ENCODE measurements around the gene DENND1C. TPM values are rescaled to one million over a fixed set of nuclear protein-coding genes. Genes with fewer than 3 reads are reported as not detected.
A peak's percentile ranks its signal among the peaks of the same experiment; 100 is the strongest.

Gene DENND1C
- total and polyA plus RNA-seq, 9 donors, result 0.63 to 2.3 (median 1.00) TPM

GRCh38 chr19:6421075-6422014, 60.2 kb downstream of the DENND1C start:
- no peaks in the 10 kb centered on the region for H3K36me3 ChIP-seq
- TF ChIP-seq CTCF (IDR thresholded peaks at IDR 0.05) (no peak), EP300 (IDR thresholded peaks at IDR 0.05) (no peak), POLR2A (IDR thresholded peaks at IDR 0.05) (no peak)
- H3K4me1 ChIP-seq (ENCODE audit: insufficient read depth), result peaks cover 4% of the 10 kb centered on the region
- no peak for DNase-seq
- H3K27me3 ChIP-seq, result no peaks in the 10 kb centered on the region
- H3K4me3 ChIP-seq, result no peak overlapping the region
- 65 to 71% (median 67%) methylated on average over 20 of the region's 20 CpGs for WGBS, 3 donors
- H3K27ac ChIP-seq, result no peak overlapping the region
- intact Hi-C loops (cut with DNase I), result loop anchor here in 1 of 4 donors (5.0 to 10.0 kb wide), 2 partner anchors 47 to 871 kb away; partner anchors contain the start of genes ALKBH7, INSR and PSPN
- H3K9me3 ChIP-seq, result no peaks in the 10 kb centered on the region

DNA sequence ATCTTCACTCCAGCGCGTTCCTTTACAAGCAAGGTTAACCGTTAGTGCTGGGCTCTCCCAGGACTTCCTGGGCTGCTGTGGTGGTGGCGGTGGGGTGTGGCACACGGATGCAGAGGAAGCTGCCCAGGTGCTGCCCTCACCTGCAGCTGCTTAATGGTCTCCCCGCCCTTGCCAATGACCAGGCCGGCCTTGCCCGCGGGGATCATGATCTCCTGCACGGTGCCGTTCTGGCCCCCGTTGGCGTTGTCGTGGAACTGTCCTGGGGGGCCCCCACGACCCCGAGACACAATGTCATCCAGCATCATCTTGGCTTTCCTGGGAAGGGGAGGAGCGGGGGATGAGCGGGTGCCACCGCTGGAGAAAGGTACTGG, 63.0 kb downstream of the DENND1C start:
- Histone ChIP-seq H3K4me1 (ENCODE audit: insufficient read depth) (peaks cover 3% of the 10 kb centered on the region), H3K27me3 (no peaks in the 10 kb centered on the region), H3K4me3 (no peak overlapping the region), H3K9me3 (no peaks in the 10 kb centered on the region), H3K36me3 (no peaks in the 10 kb centered on the region), H3K27ac (no peak overlapping the region)
- no peak for TF ChIP-seq CTCF (IDR thresholded peaks at IDR 0.05)
- no peak for TF ChIP-seq EP300 (IDR thresholded peaks at IDR 0.05)
- TF ChIP-seq POLR2A (IDR thresholded peaks at IDR 0.05), result no peak
- 81 to 91% (median 85%) methylated on average over 17 to 19 of the region's 19 CpGs for WGBS, 3 donors
- intact Hi-C loops (cut with DNase I), result no loop called here
- no peak for DNase-seq

- Histone ChIP-seq H3K36me3 (no peaks in the 10 kb centered on the region), H3K27ac (no peak overlapping the region), H3K9me3 (no peaks in the 10 kb centered on the region), H3K4me3 (no peak overlapping the region), H3K27me3 (no peaks in the 10 kb centered on the region), H3K4me1 (ENCODE audit: insufficient read depth) (peaks cover 1% of the 10 kb centered on the region)
- intact Hi-C loops (cut with DNase I), result no loop called here
- TF ChIP-seq POLR2A (IDR thresholded peaks at IDR 0.05) (no peak), CTCF (IDR thresholded peaks at IDR 0.05) (no peak), EP300 (IDR thresholded peaks at IDR 0.05) (no peak)
- 64 to 67% (median 66%) methylated on average over 32 to 33 of the region's 33 CpGs for WGBS, 3 donors
- DNase-seq, result peak in 1 of 5 donors; percentile 45
These were observed 63.6 kb downstream of the DENND1C start for GRCh38 chr19:6417713-6418561.

Small RNA genes lying within 50 kb of the gene (small RNA-seq; reads per million reads assigned to genes)
- gene AC010503.2, result not detected

Other genes starting within 250 kb of the DENND1C start
- 100 to 1,000 TPM in 3 of 7 donors, 10 to 100 TPM in 4; 16.3 to 116 (median 95.8) TPM for gene MLLT1, start 201.8 kb downstream of the DENND1C start, total RNA-seq
- gene MLLT1, start 201.8 kb downstream of the DENND1C start, polyA plus RNA-seq, result 10 to 100 TPM; 11.1 to 43.7 TPM
- gene ACER1, start 148.2 kb downstream of the DENND1C start, total RNA-seq, result under 1 TPM in 3 of 7 donors, not detected in 4; 0.15 to 0.37 (median 0.23) TPM
- under 1 TPM in 1 of 2 donors, not detected in 1; 0.35 TPM for gene ACER1, start 148.2 kb downstream of the DENND1C start, polyA plus RNA-seq
- 10 to 100 TPM; 43.2 to 78.8 (median 54.1) TPM for gene CLPP, start 120.3 kb downstream of the DENND1C start, total RNA-seq
- gene CLPP, start 120.3 kb downstream of the DENND1C start, polyA plus RNA-seq, result 10 to 100 TPM; 12.9 to 46.1 TPM
- 100 to 1,000 TPM in 3 of 7 donors, 10 to 100 TPM in 4; 66.7 to 118 (median 99.0) TPM for gene ALKBH7, start 109.0 kb downstream of the DENND1C start, total RNA-seq
- gene ALKBH7, start 109.0 kb downstream of the DENND1C start, polyA plus RNA-seq, result 10 to 100 TPM in 1 of 2 donors, under 1 TPM in 1; 0.55 to 80.8 TPM
- 1 to 10 TPM in 6 of 7 donors, under 1 TPM in 1; 0.72 to 2.8 (median 2.0) TPM for gene PSPN, start 105.9 kb downstream of the DENND1C start, total RNA-seq
- gene PSPN, start 105.9 kb downstream of the DENND1C start, polyA plus RNA-seq, result 1 to 10 TPM; 1.2 TPM
- 10 to 100 TPM; 41.2 to 95.0 (median 65.7) TPM for gene GTF2F1, start 88.6 kb downstream of the DENND1C start, total RNA-seq
- 10 to 100 TPM; 66.9 to 91.5 TPM for gene GTF2F1, start 88.6 kb downstream of the DENND1C start, polyA plus RNA-seq
- 100 to 1,000 TPM in 5 of 7 donors, 10 to 100 TPM in 2; 56.2 to 260 (median 253) TPM for gene KHSRP, start 57.0 kb downstream of the DENND1C start, total RNA-seq
- gene KHSRP, start 57.0 kb downstream of the DENND1C start, polyA plus RNA-seq, result 100 to 1,000 TPM; 104 to 160 TPM
- under 1 TPM in 3 of 7 donors, not detected in 4; 0.20 to 0.52 (median 0.43) TPM for gene SLC25A41, start 48.0 kb downstream of the DENND1C start, total RNA-seq
- gene SLC25A41, start 48.0 kb downstream of the DENND1C start, polyA plus RNA-seq, result under 1 TPM in 1 of 2 donors, not detected in 1; 0.38 TPM
- gene SLC25A23, start 22.0 kb downstream of the DENND1C start, total RNA-seq, result 10 to 100 TPM; 26.7 to 71.3 (median 43.8) TPM
- 10 to 100 TPM; 30.0 to 74.0 TPM for gene SLC25A23, start 22.0 kb downstream of the DENND1C start, polyA plus RNA-seq
- gene CRB3, start 17.5 kb downstream of the DENND1C start, total RNA-seq, result 10 to 100 TPM in 1 of 7 donors, 1 to 10 TPM in 3, under 1 TPM in 2, not detected in 1; 0.52 to 30.1 (median 2.0) TPM
- gene CRB3, start 17.5 kb downstream of the DENND1C start, polyA plus RNA-seq, result under 1 TPM in 1 of 2 donors, not detected in 1; 0.33 TPM
- gene TUBB4A, start 20.5 kb upstream of the DENND1C start, total RNA-seq, result 1 to 10 TPM in 3 of 7 donors, under 1 TPM in 2, not detected in 2; 0.88 to 6.4 (median 3.2) TPM
- gene TUBB4A, start 20.5 kb upstream of the DENND1C start, polyA plus RNA-seq, result 10 to 100 TPM in 1 of 2 donors, under 1 TPM in 1; 0.92 to 47.1 TPM
- gene TNFSF9, start 49.2 kb upstream of the DENND1C start, total RNA-seq, result 1 to 10 TPM in 1 of 7 donors, under 1 TPM in 5, not detected in 1; 0.12 to 1.1 (median 0.44) TPM
- under 1 TPM; 0.10 to 0.17 TPM for gene TNFSF9, start 49.2 kb upstream of the DENND1C start, polyA plus RNA-seq
- gene CD70, start 109.4 kb upstream of the DENND1C start, total RNA-seq, result under 1 TPM in 1 of 7 donors, not detected in 6; 0.31 TPM
- gene CD70, start 109.4 kb upstream of the DENND1C start, polyA plus RNA-seq, result not detected
- gene TNFSF14, start 188.4 kb upstream of the DENND1C start, total RNA-seq, result 1 to 10 TPM in 6 of 7 donors, under 1 TPM in 1; 0.58 to 9.3 (median 3.7) TPM
- gene TNFSF14, start 188.4 kb upstream of the DENND1C start, polyA plus RNA-seq, result 1 to 10 TPM; 1.4 to 1.5 TPM
- 1,000 to 10,000 TPM in 4 of 7 donors, 100 to 1,000 TPM in 3; 130 to 3,887 (median 1,173) TPM for gene C3, start 238.9 kb upstream of the DENND1C start, total RNA-seq
- gene C3, start 238.9 kb upstream of the DENND1C start, polyA plus RNA-seq, result 1,000 to 10,000 TPM in 1 of 2 donors, 100 to 1,000 TPM in 1; 430 to 1,351 TPM

Measured in ovary (tissue), 9 donors.